Calu3 (cell line): ENCODE data around the gene ANTXR2. TPM values are rescaled to one million over a fixed set of nuclear protein-coding genes. Genes with fewer than 3 reads are reported as not detected.

ENCODE experiments used
- BruUV-seq: library from RNA; stranded (reverse); fragments of 400-500 nt; replicated peaks from 2 replicates; lab custom pipeline; 2021; lab: Mats Ljungman, UMichigan
- CTCF ChIA-PET: fragments of 300-600 bp; sonication (Branson Sonifier 250); formaldehyde crosslinking; loops from one replicate; lab custom pipeline; 2022; ENCODE audit warnings: antibody characterized with exemption; lab: Charles Lee
- DNase-seq: peaks from one replicate; pipeline ENCODE4 v3.0.0; 2022
- H3K27ac Mint-ChIP-seq: one replicate; pipeline ENCODE4 v1.8.0; 2022; ENCODE audit warnings: mixed read lengths; ENCODE audit not compliant: unreplicated experiment
- H3K27me3 Mint-ChIP-seq: one replicate; pipeline ENCODE4 v1.8.0; 2022; ENCODE audit warnings: mixed read lengths; ENCODE audit not compliant: unreplicated experiment
- H3K36me3 Mint-ChIP-seq: one replicate; pipeline ENCODE4 v1.8.0; 2022; ENCODE audit warnings: mild to moderate bottlenecking, moderate library complexity, mixed read lengths; ENCODE audit not compliant: insufficient read depth, unreplicated experiment
- H3K4me1 Mint-ChIP-seq: one replicate; pipeline ENCODE4 v1.8.0; 2022; ENCODE audit warnings: mild to moderate bottlenecking, low read depth, mixed read lengths; ENCODE audit not compliant: unreplicated experiment
- H3K4me3 Mint-ChIP-seq: one replicate; pipeline ENCODE4 v1.8.0; 2022; ENCODE audit warnings: mild to moderate bottlenecking, low read depth, moderate library complexity, mixed read lengths; ENCODE audit not compliant: unreplicated experiment
- H3K9me3 Mint-ChIP-seq: one replicate; pipeline ENCODE4 v1.8.0; 2022; ENCODE audit warnings: low read depth, mixed read lengths; ENCODE audit not compliant: unreplicated experiment
- CTCF ChIP-seq: fragments of 200-600 bp; IDR thresholded peaks from one replicate; pipeline ENCODE4 v1.8.0; 2022; ENCODE audit warnings: antibody characterized with exemption; ENCODE audit not compliant: unreplicated experiment
- intact Hi-C: fragments of 100-400 bp; cut with micrococcal nuclease; formaldehyde crosslinking; loops from one replicate; pipeline ENCODE4 v1.10.0; 2022; ENCODE audit not compliant: unreplicated experiment
- total RNA-seq: library from RNA; stranded (reverse); gene quantifications from 2 replicates; pipeline ENCODE4 v1.2.3, GENCODE V29; 2022

Gene ANTXR2
- total RNA-seq, 1 experiment from 2014 or later, result 23.6 TPM

- no peaks in the 10 kb centered on the region for H3K4me1 Mint-ChIP-seq
Observed at GRCh38 chr4:79857811-79858210, 215.2 kb downstream of the ANTXR2 start.

GRCh38 chr4:79856196-79856595 lies 216.8 kb downstream of the ANTXR2 start:
- H3K4me3 Mint-ChIP-seq, result no peak overlapping the region
- no TSS peak for BruUV-seq
- H3K4me1 Mint-ChIP-seq, result no peaks in the 10 kb centered on the region
- no peak overlapping the region for H3K27ac Mint-ChIP-seq
- H3K27me3 Mint-ChIP-seq, result no peaks in the 10 kb centered on the region
- no peak for TF ChIP-seq CTCF
- H3K36me3 Mint-ChIP-seq, result no peaks in the 10 kb centered on the region
- H3K9me3 Mint-ChIP-seq, result no peaks in the 10 kb centered on the region
- intact Hi-C loops, result no loop called here
- no peak for DNase-seq
- CTCF ChIA-PET, result no interaction called here

More at GRCh38 chr4:79857811-79858210, 215.2 kb downstream of the ANTXR2 start:
- H3K27ac Mint-ChIP-seq, result no peak overlapping the region
- no TSS peak for BruUV-seq
- no peaks in the 10 kb centered on the region for H3K9me3 Mint-ChIP-seq
- CTCF ChIA-PET, result no interaction called here
- H3K4me3 Mint-ChIP-seq, result no peak overlapping the region
- no peaks in the 10 kb centered on the region for H3K36me3 Mint-ChIP-seq
- TF ChIP-seq CTCF, result no peak
- no peaks in the 10 kb centered on the region for H3K27me3 Mint-ChIP-seq
- intact Hi-C loops, result no loop called here
- DNase-seq, result no peak

GRCh38 chr4:79854856-79855502 lies 218.1 kb downstream of the ANTXR2 start:
- H3K4me1 Mint-ChIP-seq, result no peaks in the 10 kb centered on the region
- no peak for DNase-seq
- no TSS peak for BruUV-seq
- no peaks in the 10 kb centered on the region for H3K36me3 Mint-ChIP-seq
- H3K4me3 Mint-ChIP-seq, result no peak overlapping the region
- no peaks in the 10 kb centered on the region for H3K27me3 Mint-ChIP-seq
- no peak for TF ChIP-seq CTCF
- CTCF ChIA-PET, result interaction anchor here (0.7 kb wide), 1 partner anchor 11 kb away, joined by 3 read pairs; no protein-coding TSS in a partner anchor
- no peak overlapping the region for H3K27ac Mint-ChIP-seq
- intact Hi-C loops, result no loop called here
- no peaks in the 10 kb centered on the region for H3K9me3 Mint-ChIP-seq

- no TSS peak for BruUV-seq
- CTCF ChIA-PET, result no interaction called here
- DNase-seq, result no peak
- H3K27ac Mint-ChIP-seq, result no peak overlapping the region
- no peaks in the 10 kb centered on the region for H3K27me3 Mint-ChIP-seq
- no peak for TF ChIP-seq CTCF
- H3K4me3 Mint-ChIP-seq, result no peak overlapping the region
- no peaks in the 10 kb centered on the region for H3K4me1 Mint-ChIP-seq
- no peaks in the 10 kb centered on the region for H3K36me3 Mint-ChIP-seq
- H3K9me3 Mint-ChIP-seq, result no peaks in the 10 kb centered on the region
- intact Hi-C loops, result no loop called here
Observed at GRCh38 chr4:79852305-79852730, 220.7 kb downstream of the ANTXR2 start.
